HEK293 (cell line): ENCODE measurements around the gene KRT14.

Experiments used
- CTCF ChIA-PET: fragments of 350-600 bp; formaldehyde crosslinking; extraction: SDS; loops from one replicate; lab custom pipeline; 2021; ENCODE audit warnings: antibody characterized with exemption; lab: Yijun Ruan, JAX
- POLR2A ChIA-PET: fragments of 300-600 bp; formaldehyde crosslinking; extraction: SDS; loops from one replicate; lab custom pipeline; 2020; ENCODE audit warnings: antibody characterized with exemption, inconsistent platforms; lab: Yijun Ruan, JAX
- H3K27ac ChIP-seq: fragments of 200-500 bp; sonication (Bioruptor generic); 2 replicates; pipeline ENCODE4 v1.5.1; 2014; ENCODE audit warnings: low read depth, low read length, control low read depth, inconsistent platforms; ENCODE audit errors: extremely low read depth
- H3K36me3 ChIP-seq, 2 experiments: fragments of 200-500 bp in 1 of 2; sonication (Bioruptor generic) in 1 of 2; 1 replicate in 1 of 2; 2 replicates in 1 of 2; pipeline ENCODE4 v1.5.1; 2014 to 2017; ENCODE audit warnings: inconsistent platforms in 2 of 2, low read length in 2 of 2; ENCODE audit not compliant: control insufficient read depth in 2 of 2, insufficient read depth in 1 of 2
- H3K4me1 ChIP-seq: fragments of 200-500 bp; sonication (Bioruptor generic); 2 replicates; pipeline ENCODE4 v1.5.1; 2014; ENCODE audit warnings: mild to moderate bottlenecking, low read length, inconsistent platforms; ENCODE audit not compliant: control insufficient read depth, insufficient read depth
- H3K4me3 ChIP-seq: 2 replicates; pipeline ENCODE4 v1.5.1; 2011; ENCODE audit warnings: low read depth, mild to moderate bottlenecking, control low read depth, low read length, moderate library complexity
- H3K9me3 ChIP-seq: fragments of 200-500 bp; sonication (Bioruptor generic); 2 replicates; pipeline ENCODE4 v1.5.1; 2014; ENCODE audit warnings: low read depth, low read length, inconsistent platforms; ENCODE audit not compliant: control insufficient read depth, insufficient read depth
- EGR2 ChIP-seq: fragments of 450-650 bp; formaldehyde crosslinking; IDR thresholded peaks from 2 replicates; pipeline ENCODE4 v1.5.1; 2016; ENCODE audit warnings: low read depth, missing biosample characterization, missing genetic modification characterization
- FEZF1 ChIP-seq: fragments of 450-650 bp; formaldehyde crosslinking; IDR thresholded peaks from 2 replicates; pipeline ENCODE4 v1.5.1; 2016; ENCODE audit warnings: missing biosample characterization, missing genetic modification characterization
- GLIS1 ChIP-seq: fragments of 450-650 bp; formaldehyde crosslinking; IDR thresholded peaks from 2 replicates; pipeline ENCODE4 v1.5.1; 2016; ENCODE audit warnings: missing biosample characterization, missing genetic modification characterization
- KLF7 ChIP-seq: fragments of 450-650 bp; formaldehyde crosslinking; IDR thresholded peaks from 2 replicates; pipeline ENCODE4 v1.5.1; 2016; ENCODE audit warnings: missing biosample characterization, missing genetic modification characterization, borderline replicate concordance
- TCF7L2 ChIP-seq: IDR thresholded peaks from 2 replicates; pipeline ENCODE4 v1.6.1; 2011; ENCODE audit warnings: low read depth, mild to moderate bottlenecking, inconsistent platforms, low read length, moderate library complexity, borderline replicate concordance
- ZBTB20 ChIP-seq: fragments of 450-650 bp; formaldehyde crosslinking; IDR thresholded peaks from 2 replicates; pipeline ENCODE4 v1.5.1; 2016; ENCODE audit warnings: missing biosample characterization, missing genetic modification characterization
- ZBTB8A ChIP-seq: fragments of 450-650 bp; formaldehyde crosslinking; IDR thresholded peaks from 2 replicates; pipeline ENCODE4 v1.5.1; 2016; ENCODE audit warnings: missing biosample characterization, missing genetic modification characterization
- ZFHX2 ChIP-seq: fragments of 450-650 bp; formaldehyde crosslinking; conservative IDR thresholded peaks from 2 replicates; pipeline ENCODE4 v1.5.1; 2016; ENCODE audit warnings: missing biosample characterization, missing genetic modification characterization
- ZNF112 ChIP-seq: fragments of 450-650 bp; formaldehyde crosslinking; IDR thresholded peaks from 2 replicates; pipeline ENCODE4 v1.5.0; 2017; ENCODE audit warnings: missing biosample characterization, missing genetic modification characterization
- ZNF174 ChIP-seq: fragments of 450-650 bp; formaldehyde crosslinking; IDR thresholded peaks from 2 replicates; pipeline ENCODE4 v1.5.0; 2017; ENCODE audit warnings: missing biosample characterization, mild to moderate bottlenecking, missing genetic modification characterization
- ZNF19 ChIP-seq: fragments of 450-650 bp; formaldehyde crosslinking; IDR thresholded peaks from 2 replicates; pipeline ENCODE4; 2016; ENCODE audit warnings: missing biosample characterization, missing genetic modification characterization, low read depth
- ZNF214 ChIP-seq: fragments of 450-650 bp; formaldehyde crosslinking; IDR thresholded peaks from 2 replicates; pipeline ENCODE4 v1.5.1; 2017; ENCODE audit warnings: missing biosample characterization, mild to moderate bottlenecking, missing genetic modification characterization, borderline replicate concordance
- ZNF366 ChIP-seq: fragments of 450-650 bp; formaldehyde crosslinking; conservative IDR thresholded peaks from 2 replicates; pipeline ENCODE4 v1.5.1; 2016; ENCODE audit warnings: missing biosample characterization, missing genetic modification characterization
- ZNF521 ChIP-seq: fragments of 450-650 bp; formaldehyde crosslinking; IDR thresholded peaks from 2 replicates; pipeline ENCODE4 v1.5.1; 2017; ENCODE audit warnings: missing biosample characterization, mild to moderate bottlenecking, missing genetic modification characterization
- ZNF621 ChIP-seq: fragments of 450-650 bp; formaldehyde crosslinking; IDR thresholded peaks from 2 replicates; pipeline ENCODE4 v1.5.1; 2017; ENCODE audit warnings: missing biosample characterization, missing genetic modification characterization
- ZNF664 ChIP-seq: fragments of 450-650 bp; formaldehyde crosslinking; IDR thresholded peaks from 2 replicates; pipeline ENCODE4 v1.5.1; 2016; ENCODE audit warnings: missing biosample characterization, missing genetic modification characterization
- ZNF837 ChIP-seq: fragments of 450-650 bp; formaldehyde crosslinking; IDR thresholded peaks from 2 replicates; pipeline ENCODE4 v1.5.1; 2016; ENCODE audit warnings: missing biosample characterization, missing genetic modification characterization
- TF ChIP-seq, protein P1 (sequence below): fragments of 450-650 bp; formaldehyde crosslinking; IDR thresholded peaks from 2 replicates; pipeline ENCODE4 v1.5.1; 2016; ENCODE audit warnings: missing biosample characterization, missing genetic modification characterization
- TF ChIP-seq, protein P2 (sequence below): fragments of 450-650 bp; formaldehyde crosslinking; IDR thresholded peaks from 2 replicates; pipeline ENCODE4 v1.5.1; 2016; ENCODE audit warnings: missing biosample characterization, missing genetic modification characterization
- TF ChIP-seq, protein P3 (sequence below): fragments of 450-650 bp; formaldehyde crosslinking; IDR thresholded peaks from 2 replicates; pipeline ENCODE4 v1.5.1; 2017; ENCODE audit warnings: missing biosample characterization, mild to moderate bottlenecking, missing genetic modification characterization, moderate library complexity
- TF ChIP-seq, protein P4 (sequence below): fragments of 450-650 bp; formaldehyde crosslinking; IDR thresholded peaks from 2 replicates; pipeline ENCODE4 v1.5.1; 2016; ENCODE audit warnings: missing biosample characterization, missing genetic modification characterization, low read depth
- TF ChIP-seq, protein P5 (sequence below): fragments of 450-650 bp; formaldehyde crosslinking; IDR thresholded peaks from 2 replicates; pipeline ENCODE4 v1.5.1; 2016; ENCODE audit warnings: missing biosample characterization, missing genetic modification characterization
- TF ChIP-seq, protein P6 (sequence below): fragments of 450-650 bp; formaldehyde crosslinking; IDR thresholded peaks from 2 replicates; pipeline ENCODE4 v1.5.1; 2017; ENCODE audit warnings: missing biosample characterization, missing genetic modification characterization
- TF ChIP-seq, protein P7 (sequence below): fragments of 450-650 bp; formaldehyde crosslinking; IDR thresholded peaks from 2 replicates; pipeline ENCODE4 v1.5.1; 2016; ENCODE audit warnings: missing biosample characterization, missing genetic modification characterization
- TF ChIP-seq, protein P8 (sequence below): fragments of 450-650 bp; formaldehyde crosslinking; IDR thresholded peaks from 2 replicates; pipeline ENCODE4 v1.5.1; 2017; ENCODE audit warnings: missing biosample characterization, missing genetic modification characterization

The KRT14 gene

DNA sequence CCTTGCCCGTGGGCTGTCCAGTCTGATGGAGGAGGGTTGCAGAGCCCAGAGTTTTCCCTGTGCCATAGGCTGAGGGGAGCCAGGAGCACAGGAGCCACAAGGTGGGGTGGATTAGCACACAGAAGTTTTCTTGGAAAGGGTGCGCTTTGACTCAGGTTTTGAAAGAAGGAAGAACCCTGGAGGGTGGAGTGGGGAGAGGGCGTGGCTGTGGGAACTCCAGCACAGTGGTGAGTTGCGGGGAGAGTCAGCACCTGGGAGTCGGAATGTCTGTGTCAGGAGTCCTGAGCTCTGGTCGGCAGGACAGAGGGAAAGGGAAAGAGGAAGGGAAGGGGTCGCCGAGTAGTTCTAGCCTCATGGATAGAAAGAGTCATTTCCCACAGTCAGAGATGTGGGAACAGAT lies 8.9 kb upstream of the KRT14 start (continued):
- TF ChIP-seq ZNF174 (tag by site-specific recombination) (no peak), TCF7L2 (no peak)

DNA sequence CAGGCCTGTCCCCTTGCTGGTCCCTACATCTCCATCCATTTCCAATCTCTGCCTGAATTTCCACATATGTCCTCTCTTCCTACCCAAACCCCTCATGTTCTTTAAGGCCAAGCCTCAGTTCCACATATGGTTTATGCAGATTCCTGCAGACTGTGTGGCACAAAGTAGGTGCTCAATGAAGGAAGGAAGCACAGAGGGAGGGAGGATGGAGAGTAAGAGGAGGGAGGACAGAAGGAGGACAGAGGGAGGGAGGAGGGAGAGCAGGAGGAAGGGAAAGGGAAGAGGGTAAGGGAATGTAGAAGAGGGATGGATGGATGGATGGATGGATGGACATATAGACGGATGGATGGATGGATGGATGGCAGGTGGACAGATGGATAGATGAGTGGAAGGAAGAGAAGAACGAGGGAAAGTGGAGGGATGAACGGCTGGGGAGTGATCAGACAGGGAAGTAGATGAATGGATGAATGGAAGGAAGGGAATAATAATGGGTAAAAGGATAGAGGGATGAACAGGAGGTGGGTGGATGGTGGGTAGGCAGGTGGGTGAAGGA lies 7.7 kb upstream of the KRT14 start:
- POLR2A ChIA-PET, result no interaction called here
- H3K9me3 ChIP-seq, result no peaks in the 10 kb centered on the region
- CTCF ChIA-PET, result interaction anchor here (0.9 to 1.9 kb wide), 3 partner anchors 12 to 54 kb away, joined by 3 to 7 read pairs (median 6); no protein-coding TSS in a partner anchor
- H3K4me1 ChIP-seq, result no peaks in the 10 kb centered on the region
- no peaks in the 10 kb centered on the region for H3K36me3 ChIP-seq
- no peak overlapping the region for H3K27ac ChIP-seq
- no peak overlapping the region for H3K4me3 ChIP-seq
- TF ChIP-seq, protein P1, sequence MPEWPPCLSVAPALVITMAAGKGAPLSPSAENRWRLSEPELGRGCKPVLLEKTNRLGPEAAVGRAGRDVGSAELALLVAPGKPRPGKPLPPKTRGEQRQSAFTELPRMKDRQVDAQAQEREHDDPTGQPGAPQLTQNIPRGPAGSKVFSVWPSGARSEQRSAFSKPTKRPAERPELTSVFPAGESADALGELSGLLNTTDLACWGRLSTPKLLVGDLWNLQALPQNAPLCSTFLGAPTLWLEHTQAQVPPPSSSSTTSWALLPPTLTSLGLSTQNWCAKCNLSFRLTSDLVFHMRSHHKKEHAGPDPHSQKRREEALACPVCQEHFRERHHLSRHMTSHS (tag by site-specific recombination), result no peak
- TF ChIP-seq ZNF112 (tag by site-specific recombination) (no peak), KLF7 (no peak), ZNF19 (tag by site-specific recombination) (no peak), ZNF664 (tag by site-specific recombination) (peak; percentile 51; the same call in 1 of the 2 replicates), ZNF621 (0 out of 2 replicates have a peak, but pooled peaks have one; percentile 57), ZNF214 (tag by site-specific recombination) (no peak), ZNF521 (tag by site-specific recombination) (peak; percentile 36; the same call in 1 of the 2 replicates), ZNF837 (tag by site-specific recombination) (no peak), ZBTB20 (tag by site-specific recombination) (no peak), GLIS1 (no peak), ZFHX2 (0 out of 2 replicates have a peak, but pooled peaks have one; percentile 8), ZBTB8A (tag by site-specific recombination) (no peak), ZNF366 (tag by site-specific recombination) (peak; percentile 97), FEZF1 (tag by site-specific recombination) (no peak), EGR2 (tag by site-specific recombination) (0 out of 2 replicates have a peak, but pooled peaks have one; percentile 31)
- TF ChIP-seq, protein P2, sequence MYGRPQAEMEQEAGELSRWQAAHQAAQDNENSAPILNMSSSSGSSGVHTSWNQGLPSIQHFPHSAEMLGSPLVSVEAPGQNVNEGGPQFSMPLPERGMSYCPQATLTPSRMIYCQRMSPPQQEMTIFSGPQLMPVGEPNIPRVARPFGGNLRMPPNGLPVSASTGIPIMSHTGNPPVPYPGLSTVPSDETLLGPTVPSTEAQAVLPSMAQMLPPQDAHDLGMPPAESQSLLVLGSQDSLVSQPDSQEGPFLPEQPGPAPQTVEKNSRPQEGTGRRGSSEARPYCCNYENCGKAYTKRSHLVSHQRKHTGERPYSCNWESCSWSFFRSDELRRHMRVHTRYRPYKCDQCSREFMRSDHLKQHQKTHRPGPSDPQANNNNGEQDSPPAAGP (tag by site-specific recombination), result no peak
- TF ChIP-seq, protein P3, sequence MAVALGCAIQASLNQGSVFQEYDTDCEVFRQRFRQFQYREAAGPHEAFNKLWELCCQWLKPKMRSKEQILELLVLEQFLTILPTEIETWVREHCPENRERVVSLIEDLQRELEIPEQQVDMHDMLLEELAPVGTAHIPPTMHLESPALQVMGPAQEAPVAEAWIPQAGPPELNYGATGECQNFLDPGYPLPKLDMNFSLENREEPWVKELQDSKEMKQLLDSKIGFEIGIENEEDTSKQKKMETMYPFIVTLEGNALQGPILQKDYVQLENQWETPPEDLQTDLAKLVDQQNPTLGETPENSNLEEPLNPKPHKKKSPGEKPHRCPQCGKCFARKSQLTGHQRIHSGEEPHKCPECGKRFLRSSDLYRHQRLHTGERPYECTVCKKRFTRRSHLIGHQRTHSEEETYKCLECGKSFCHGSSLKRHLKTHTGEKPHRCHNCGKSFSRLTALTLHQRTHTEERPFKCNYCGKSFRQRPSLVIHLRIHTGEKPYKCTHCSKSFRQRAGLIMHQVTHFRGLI (tag by site-specific recombination), result no peak
- TF ChIP-seq, protein P4, sequence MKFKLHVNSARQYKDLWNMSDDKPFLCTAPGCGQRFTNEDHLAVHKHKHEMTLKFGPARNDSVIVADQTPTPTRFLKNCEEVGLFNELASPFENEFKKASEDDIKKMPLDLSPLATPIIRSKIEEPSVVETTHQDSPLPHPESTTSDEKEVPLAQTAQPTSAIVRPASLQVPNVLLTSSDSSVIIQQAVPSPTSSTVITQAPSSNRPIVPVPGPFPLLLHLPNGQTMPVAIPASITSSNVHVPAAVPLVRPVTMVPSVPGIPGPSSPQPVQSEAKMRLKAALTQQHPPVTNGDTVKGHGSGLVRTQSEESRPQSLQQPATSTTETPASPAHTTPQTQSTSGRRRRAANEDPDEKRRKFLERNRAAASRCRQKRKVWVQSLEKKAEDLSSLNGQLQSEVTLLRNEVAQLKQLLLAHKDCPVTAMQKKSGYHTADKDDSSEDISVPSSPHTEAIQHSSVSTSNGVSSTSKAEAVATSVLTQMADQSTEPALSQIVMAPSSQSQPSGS (tag by site-specific recombination), result no peak
- TF ChIP-seq, protein P5, sequence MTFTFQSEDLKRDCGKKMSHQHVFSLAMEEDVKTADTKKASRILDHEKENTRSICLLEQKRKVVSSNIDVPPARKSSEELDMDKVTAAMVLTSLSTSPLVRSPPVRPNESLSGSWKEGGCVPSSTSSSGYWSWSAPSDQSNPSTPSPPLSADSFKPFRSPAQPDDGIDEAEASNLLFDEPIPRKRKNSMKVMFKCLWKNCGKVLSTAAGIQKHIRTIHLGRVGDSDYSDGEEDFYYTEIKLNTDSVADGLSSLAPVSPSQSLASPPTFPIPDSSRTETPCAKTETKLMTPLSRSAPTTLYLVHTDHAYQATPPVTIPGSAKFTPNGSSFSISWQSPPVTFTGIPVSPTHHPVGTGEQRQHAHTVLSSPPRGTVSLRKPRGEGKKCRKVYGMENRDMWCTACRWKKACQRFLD, result no peak
- TF ChIP-seq, protein P6, sequence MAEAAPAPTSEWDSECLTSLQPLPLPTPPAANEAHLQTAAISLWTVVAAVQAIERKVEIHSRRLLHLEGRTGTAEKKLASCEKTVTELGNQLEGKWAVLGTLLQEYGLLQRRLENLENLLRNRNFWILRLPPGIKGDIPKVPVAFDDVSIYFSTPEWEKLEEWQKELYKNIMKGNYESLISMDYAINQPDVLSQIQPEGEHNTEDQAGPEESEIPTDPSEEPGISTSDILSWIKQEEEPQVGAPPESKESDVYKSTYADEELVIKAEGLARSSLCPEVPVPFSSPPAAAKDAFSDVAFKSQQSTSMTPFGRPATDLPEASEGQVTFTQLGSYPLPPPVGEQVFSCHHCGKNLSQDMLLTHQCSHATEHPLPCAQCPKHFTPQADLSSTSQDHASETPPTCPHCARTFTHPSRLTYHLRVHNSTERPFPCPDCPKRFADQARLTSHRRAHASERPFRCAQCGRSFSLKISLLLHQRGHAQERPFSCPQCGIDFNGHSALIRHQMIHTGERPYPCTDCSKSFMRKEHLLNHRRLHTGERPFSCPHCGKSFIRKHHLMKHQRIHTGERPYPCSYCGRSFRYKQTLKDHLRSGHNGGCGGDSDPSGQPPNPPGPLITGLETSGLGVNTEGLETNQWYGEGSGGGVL (tag by site-specific recombination), result peak; percentile 28; the same call in 1 of the 2 replicates
- TF ChIP-seq, protein P7, sequence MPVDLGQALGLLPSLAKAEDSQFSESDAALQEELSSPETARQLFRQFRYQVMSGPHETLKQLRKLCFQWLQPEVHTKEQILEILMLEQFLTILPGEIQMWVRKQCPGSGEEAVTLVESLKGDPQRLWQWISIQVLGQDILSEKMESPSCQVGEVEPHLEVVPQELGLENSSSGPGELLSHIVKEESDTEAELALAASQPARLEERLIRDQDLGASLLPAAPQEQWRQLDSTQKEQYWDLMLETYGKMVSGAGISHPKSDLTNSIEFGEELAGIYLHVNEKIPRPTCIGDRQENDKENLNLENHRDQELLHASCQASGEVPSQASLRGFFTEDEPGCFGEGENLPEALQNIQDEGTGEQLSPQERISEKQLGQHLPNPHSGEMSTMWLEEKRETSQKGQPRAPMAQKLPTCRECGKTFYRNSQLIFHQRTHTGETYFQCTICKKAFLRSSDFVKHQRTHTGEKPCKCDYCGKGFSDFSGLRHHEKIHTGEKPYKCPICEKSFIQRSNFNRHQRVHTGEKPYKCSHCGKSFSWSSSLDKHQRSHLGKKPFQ (tag by site-specific recombination), result no peak
- TF ChIP-seq, protein P8, sequence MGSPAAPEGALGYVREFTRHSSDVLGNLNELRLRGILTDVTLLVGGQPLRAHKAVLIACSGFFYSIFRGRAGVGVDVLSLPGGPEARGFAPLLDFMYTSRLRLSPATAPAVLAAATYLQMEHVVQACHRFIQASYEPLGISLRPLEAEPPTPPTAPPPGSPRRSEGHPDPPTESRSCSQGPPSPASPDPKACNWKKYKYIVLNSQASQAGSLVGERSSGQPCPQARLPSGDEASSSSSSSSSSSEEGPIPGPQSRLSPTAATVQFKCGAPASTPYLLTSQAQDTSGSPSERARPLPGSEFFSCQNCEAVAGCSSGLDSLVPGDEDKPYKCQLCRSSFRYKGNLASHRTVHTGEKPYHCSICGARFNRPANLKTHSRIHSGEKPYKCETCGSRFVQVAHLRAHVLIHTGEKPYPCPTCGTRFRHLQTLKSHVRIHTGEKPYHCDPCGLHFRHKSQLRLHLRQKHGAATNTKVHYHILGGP (tag by site-specific recombination), result no peak
